HepG2 (cell line): ENCODE data around the gene POLR3K. TPM values are rescaled to one million over a fixed set of nuclear protein-coding genes. Genes with fewer than 3 reads are reported as not detected.

Source experiments
- FOXC1 ChIP-seq: sonication (generic); formaldehyde crosslinking; IDR thresholded peaks from 2 replicates; pipeline ENCODE4 v1.8.0; 2022; ENCODE audit warnings: mild to moderate bottlenecking, missing genetic modification reagents, borderline replicate concordance
- HNRNPUL1 ChIP-seq: fragments of 200-400 bp; formaldehyde crosslinking; IDR thresholded peaks from 2 replicates; pipeline ENCODE4 v1.6.1; 2017; ENCODE audit warnings: low read depth, mild to moderate bottlenecking, low read length, moderate library complexity
- HOXA3 ChIP-seq: sonication (generic); formaldehyde crosslinking; IDR thresholded peaks from 2 replicates; pipeline ENCODE4 v1.5.0; 2020; ENCODE audit warnings: missing genetic modification reagents
- KDM5B ChIP-seq: sonication (generic); formaldehyde crosslinking; IDR thresholded peaks from 2 replicates; pipeline ENCODE4 v1.4.0; 2020; ENCODE audit warnings: missing genetic modification reagents, mild to moderate bottlenecking, borderline replicate concordance
- LCORL ChIP-seq, 2 experiments: fragments of 450-650 bp in 1 of 2; sonication (generic) in 1 of 2; formaldehyde crosslinking in 1 of 2; IDR thresholded peaks; 2 replicates each; pipeline versions ENCODE4 v1.5.0 to v1.6.1; 2017 to 2020; ENCODE audit warnings: antibody characterized with exemption in 1 of 2, missing genetic modification reagents in 1 of 2
- MTA1 ChIP-seq: sonication (generic); formaldehyde crosslinking; IDR thresholded peaks from 2 replicates; pipeline ENCODE4 v1.4.0; 2020; ENCODE audit warnings: missing genetic modification reagents, mild to moderate bottlenecking, borderline replicate concordance
- PHF20 ChIP-seq: sonication (generic); formaldehyde crosslinking; IDR thresholded peaks from 2 replicates; pipeline ENCODE4 v1.5.0; 2020; ENCODE audit warnings: mild to moderate bottlenecking, missing genetic modification reagents
- RFX1 ChIP-seq: fragments of 450-650 bp; IDR thresholded peaks from 2 replicates; pipeline ENCODE4 v1.6.1; 2017
- SALL1 ChIP-seq: sonication (generic); formaldehyde crosslinking; IDR thresholded peaks from 2 replicates; pipeline ENCODE4 v1.8.0; 2022; ENCODE audit warnings: mild to moderate bottlenecking, missing genetic modification reagents
- SOX13 ChIP-seq, 3 experiments: fragments of 450-650 bp in 1 of 3; sonication (generic) in 1 of 3; formaldehyde crosslinking in 1 of 3; IDR thresholded peaks in 2 of 3; conservative IDR thresholded peaks in 1 of 3; 2 replicates each; pipeline versions ENCODE4 v1.5.0 to v1.6.1; 2016 to 2020; ENCODE audit warnings: antibody characterized with exemption in 1 of 3, mild to moderate bottlenecking in 1 of 3, missing compliant biosample characterization in 1 of 3, missing genetic modification reagents in 1 of 3, moderate library complexity in 1 of 3
- SP1 ChIP-seq, 2 experiments: fragments of 450-650 bp in 1 of 2; sonication (generic) in 1 of 2; formaldehyde crosslinking in 1 of 2; IDR thresholded peaks; 2 replicates each; pipeline versions ENCODE4 v1.4.0 to v1.6.1; 2016 to 2020; ENCODE audit warnings: missing genetic modification reagents in 1 of 2
- TARDBP ChIP-seq: sonication (generic); formaldehyde crosslinking; IDR thresholded peaks from 2 replicates; pipeline ENCODE4 v1.8.0; 2022; ENCODE audit warnings: mild to moderate bottlenecking, missing genetic modification reagents
- U2AF1 ChIP-seq: fragments of 200-400 bp; formaldehyde crosslinking; optimal IDR thresholded peaks from 2 replicates; pipeline ENCODE3; 2017; ENCODE audit warnings: mild to moderate bottlenecking, low read depth, low read length
- XRCC5 ChIP-seq: fragments of 200-400 bp; formaldehyde crosslinking; optimal IDR thresholded peaks from 2 replicates; pipeline ENCODE3; 2017; ENCODE audit warnings: mild to moderate bottlenecking, low read length
- ZNF230 ChIP-seq: sonication (generic); formaldehyde crosslinking; IDR thresholded peaks from 2 replicates; pipeline ENCODE4 v1.4.0; 2020; ENCODE audit warnings: mild to moderate bottlenecking, missing genetic modification reagents
- ZNF350 ChIP-seq: sonication (generic); formaldehyde crosslinking; IDR thresholded peaks from 2 replicates; pipeline ENCODE4 v1.4.0; 2020; ENCODE audit warnings: mild to moderate bottlenecking, low read depth, missing genetic modification reagents, borderline replicate concordance
- ZNF614 ChIP-seq: IDR thresholded peaks from 2 replicates; pipeline ENCODE4 v1.6.1; 2018; ENCODE audit warnings: missing biosample characterization, missing genetic modification reagents, inconsistent platforms, borderline replicate concordance
- ZNF749 ChIP-seq: sonication (generic); formaldehyde crosslinking; IDR thresholded peaks from 2 replicates; pipeline ENCODE4 v1.8.0; 2022; ENCODE audit warnings: mild to moderate bottlenecking, missing genetic modification reagents, moderate library complexity, borderline replicate concordance
- ZNF883 ChIP-seq: sonication (generic); formaldehyde crosslinking; IDR thresholded peaks from 2 replicates; pipeline ENCODE4 v1.5.1; 2020; ENCODE audit warnings: mild to moderate bottlenecking, missing genetic modification reagents; ENCODE audit errors: not compliant biosample characterization
- ZSCAN25 ChIP-seq: sonication (generic); formaldehyde crosslinking; IDR thresholded peaks from 2 replicates; pipeline ENCODE4 v1.8.0; 2022; ENCODE audit warnings: mild to moderate bottlenecking, missing genetic modification reagents
- polyA plus RNA-seq, 8 experiments: library from polyadenylated mRNA; depleted of rRNA in 3 of 8; stranded (reverse) in 7 of 8; unstranded in 1 of 8; fragments of >200 nt; fragmentation: Illumina TruSeq in 4 of 8; extraction: Trizol in 4 of 8; gene quantifications; 2 replicates each; pipeline versions ENCODE4 v1.2.1 to v1.2.3, GENCODE V29; 2011 to 2016; ENCODE audit warnings: low read depth in 4 of 8, missing spikeins in 1 of 8, mixed read lengths in 1 of 8; ENCODE audit not compliant: insufficient read depth in 1 of 8
- total RNA-seq, 5 experiments: library from RNA; depleted of rRNA; stranded (reverse); fragments of >200 nt; fragmentation: Illumina TruSeq; extraction: Trizol; gene quantifications; 2 replicates each; pipeline ENCODE4 v1.2.3, GENCODE V29; 2016; ENCODE audit warnings: low read depth in 1 of 5
- TF ChIP-seq, protein P1 (sequence below): sonication (generic); formaldehyde crosslinking; IDR thresholded peaks from 2 replicates; pipeline ENCODE4 v1.4.0; 2020; ENCODE audit warnings: missing genetic modification reagents
- TF ChIP-seq, protein P2 (sequence below): IDR thresholded peaks from 2 replicates; pipeline ENCODE4 v1.6.1; 2016; ENCODE audit warnings: mild to moderate bottlenecking

Gene POLR3K
- total and polyA plus RNA-seq, 2 of the 13 experiments (the other 11 are each of a cell fraction or from before 2014, with no cell fraction given): 14.8 to 18.8 TPM

GRCh38 chr16:96935-97381 lies 43.5 kb upstream of the POLR3K start (continued):
- TF ChIP-seq, protein P1, sequence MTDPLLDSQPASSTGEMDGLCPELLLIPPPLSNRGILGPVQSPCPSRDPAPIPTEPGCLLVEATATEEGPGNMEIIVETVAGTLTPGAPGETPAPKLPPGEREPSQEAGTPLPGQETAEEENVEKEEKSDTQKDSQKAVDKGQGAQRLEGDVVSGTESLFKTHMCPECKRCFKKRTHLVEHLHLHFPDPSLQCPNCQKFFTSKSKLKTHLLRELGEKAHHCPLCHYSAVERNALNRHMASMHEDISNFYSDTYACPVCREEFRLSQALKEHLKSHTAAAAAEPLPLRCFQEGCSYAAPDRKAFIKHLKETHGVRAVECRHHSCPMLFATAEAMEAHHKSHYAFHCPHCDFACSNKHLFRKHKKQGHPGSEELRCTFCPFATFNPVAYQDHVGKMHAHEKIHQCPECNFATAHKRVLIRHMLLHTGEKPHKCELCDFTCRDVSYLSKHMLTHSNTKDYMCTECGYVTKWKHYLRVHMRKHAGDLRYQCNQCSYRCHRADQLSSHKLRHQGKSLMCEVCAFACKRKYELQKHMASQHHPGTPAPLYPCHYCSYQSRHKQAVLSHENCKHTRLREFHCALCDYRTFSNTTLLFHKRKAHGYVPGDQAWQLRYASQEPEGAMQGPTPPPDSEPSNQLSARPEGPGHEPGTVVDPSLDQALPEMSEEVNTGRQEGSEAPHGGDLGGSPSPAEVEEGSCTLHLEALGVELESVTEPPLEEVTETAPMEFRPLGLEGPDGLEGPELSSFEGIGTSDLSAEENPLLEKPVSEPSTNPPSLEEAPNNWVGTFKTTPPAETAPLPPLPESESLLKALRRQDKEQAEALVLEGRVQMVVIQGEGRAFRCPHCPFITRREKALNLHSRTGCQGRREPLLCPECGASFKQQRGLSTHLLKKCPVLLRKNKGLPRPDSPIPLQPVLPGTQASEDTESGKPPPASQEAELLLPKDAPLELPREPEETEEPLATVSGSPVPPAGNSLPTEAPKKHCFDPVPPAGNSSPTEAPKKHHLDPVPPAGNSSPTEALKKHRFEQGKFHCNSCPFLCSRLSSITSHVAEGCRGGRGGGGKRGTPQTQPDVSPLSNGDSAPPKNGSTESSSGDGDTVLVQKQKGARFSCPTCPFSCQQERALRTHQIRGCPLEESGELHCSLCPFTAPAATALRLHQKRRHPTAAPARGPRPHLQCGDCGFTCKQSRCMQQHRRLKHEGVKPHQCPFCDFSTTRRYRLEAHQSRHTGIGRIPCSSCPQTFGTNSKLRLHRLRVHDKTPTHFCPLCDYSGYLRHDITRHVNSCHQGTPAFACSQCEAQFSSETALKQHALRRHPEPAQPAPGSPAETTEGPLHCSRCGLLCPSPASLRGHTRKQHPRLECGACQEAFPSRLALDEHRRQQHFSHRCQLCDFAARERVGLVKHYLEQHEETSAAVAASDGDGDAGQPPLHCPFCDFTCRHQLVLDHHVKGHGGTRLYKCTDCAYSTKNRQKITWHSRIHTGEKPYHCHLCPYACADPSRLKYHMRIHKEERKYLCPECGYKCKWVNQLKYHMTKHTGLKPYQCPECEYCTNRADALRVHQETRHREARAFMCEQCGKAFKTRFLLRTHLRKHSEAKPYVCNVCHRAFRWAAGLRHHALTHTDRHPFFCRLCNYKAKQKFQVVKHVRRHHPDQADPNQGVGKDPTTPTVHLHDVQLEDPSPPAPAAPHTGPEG (CRISPR knock-in tag): no peak
- peak; percentile 46 for TF ChIP-seq ZNF883 (CRISPR knock-in tag)
- TF ChIP-seq HOXA3 (CRISPR knock-in tag): peak; percentile 58; the same call in 1 of the 2 replicates
- TF ChIP-seq LCORL (IDR thresholded peaks at IDR 0.05): no peak
- TF ChIP-seq LCORL (CRISPR knock-in tag; IDR thresholded peaks at IDR 0.05): peak; percentile 61; the same call in 1 of the 2 replicates
- TF ChIP-seq SP1 (IDR thresholded peaks at IDR 0.05): no peak
- peak; percentile 91 for TF ChIP-seq SP1 (CRISPR knock-in tag; IDR thresholded peaks at IDR 0.05)
- no peak for TF ChIP-seq RFX1
- peak; percentile 70; the same call in 1 of the 2 replicates for TF ChIP-seq FOXC1 (CRISPR knock-in tag)
- TF ChIP-seq SOX13 (IDR thresholded peaks at IDR 0.05): no peak
- peak in 1 of 2 experiments; percentile 18; a peak in 1 of 4 replicates for TF ChIP-seq SOX13 (CRISPR knock-in tag; conservative IDR thresholded peaks at IDR 0.05 in 1 of 2, IDR thresholded peaks at IDR 0.05 in 1 of 2)
- peak; percentile 41 for TF ChIP-seq U2AF1
- TF ChIP-seq ZSCAN25 (CRISPR knock-in tag): no peak
- peak; percentile 47; the same call in 1 of the 2 replicates for TF ChIP-seq MTA1
- TF ChIP-seq HNRNPUL1: no peak
- TF ChIP-seq, protein P2, sequence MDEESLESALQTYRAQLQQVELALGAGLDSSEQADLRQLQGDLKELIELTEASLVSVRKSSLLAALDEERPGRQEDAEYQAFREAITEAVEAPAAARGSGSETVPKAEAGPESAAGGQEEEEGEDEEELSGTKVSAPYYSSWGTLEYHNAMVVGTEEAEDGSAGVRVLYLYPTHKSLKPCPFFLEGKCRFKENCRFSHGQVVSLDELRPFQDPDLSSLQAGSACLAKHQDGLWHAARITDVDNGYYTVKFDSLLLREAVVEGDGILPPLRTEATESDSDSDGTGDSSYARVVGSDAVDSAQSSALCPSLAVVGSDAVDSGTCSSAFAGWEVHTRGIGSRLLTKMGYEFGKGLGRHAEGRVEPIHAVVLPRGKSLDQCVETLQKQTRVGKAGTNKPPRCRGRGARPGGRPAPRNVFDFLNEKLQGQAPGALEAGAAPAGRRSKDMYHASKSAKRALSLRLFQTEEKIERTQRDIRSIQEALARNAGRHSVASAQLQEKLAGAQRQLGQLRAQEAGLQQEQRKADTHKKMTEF (CRISPR knock-in tag): 0 out of 2 replicates have a peak, but pooled peaks have one; percentile 43
- TF ChIP-seq KDM5B (CRISPR knock-in tag): peak; percentile 49; the same call in 1 of the 2 replicates
- TF ChIP-seq XRCC5: peak; percentile 89
- no peak for TF ChIP-seq PHF20 (CRISPR knock-in tag)
- peak; percentile 55; the same call in 1 of the 2 replicates for TF ChIP-seq TARDBP
- peak; percentile 61; the same call in 1 of the 2 replicates for TF ChIP-seq ZNF614
- TF ChIP-seq ZNF749 (CRISPR knock-in tag): no peak
- no peak for TF ChIP-seq ZNF230 (CRISPR knock-in tag)
- TF ChIP-seq ZNF350 (CRISPR knock-in tag): peak; percentile 41; the same call in 1 of the 2 replicates
- peak; percentile 67 for TF ChIP-seq SALL1
